CD4-positive, alpha-beta T cell treated with Interferon alpha-2 for 1 hour (primary cell): ENCODE data around the gene ITPR1.
"Not testable (repeated sequence)": the region's sequence is repeated elsewhere in the genome, so short reads cannot be mapped to it uniquely, and the experiment has no call there.

ENCODE experiments used
- DNase-seq, 2 donors: peaks; one replicate each; pipeline ENCODE4 v3.0.0-alpha.2; 2020 to 2022

Gene ITPR1

GRCh38 chr3:4749567-4750002 lies 256.4 kb downstream of the ITPR1 start:
- no peak for DNase-seq

GRCh38 chr3:4750306-4750968 lies 257.3 kb downstream of the ITPR1 start:
- peak in 1 of 2 donors; percentile 42 for DNase-seq

GRCh38 chr3:4751029-4751501 lies 257.9 kb downstream of the ITPR1 start:
- DNase-seq = peak in 1 of 2 donors; percentile 23

- DNase-seq = no peak
Measured at GRCh38 chr3:4751502-4752101, 258.5 kb downstream of the ITPR1 start.

- no peak for DNase-seq
Measured at GRCh38 chr3:4752201-4753072, 259.3 kb downstream of the ITPR1 start.

- no peak for DNase-seq
Measured at GRCh38 chr3:4753073-4753691, 260.0 kb downstream of the ITPR1 start.

GRCh38 chr3:4754180-4755086 lies 261.3 kb downstream of the ITPR1 start:
- DNase-seq = no peak

GRCh38 chr3:4755566-4755965 lies 262.4 kb downstream of the ITPR1 start:
- no peak for DNase-seq

GRCh38 chr3:4756057-4756775 lies 263.1 kb downstream of the ITPR1 start:
- no peak for DNase-seq

- DNase-seq = no peak
Measured at GRCh38 chr3:4756855-4757574, 263.9 kb downstream of the ITPR1 start.

- DNase-seq = no peak
Measured at GRCh38 chr3:4757575-4758248, 264.6 kb downstream of the ITPR1 start.

- DNase-seq = no peak
Measured at GRCh38 chr3:4758249-4758860, 265.2 kb downstream of the ITPR1 start.

GRCh38 chr3:4758957-4759656 lies 266.0 kb downstream of the ITPR1 start:
- DNase-seq = no peak

GRCh38 chr3:4759689-4760312 lies 266.7 kb downstream of the ITPR1 start:
- DNase-seq = no peak

- DNase-seq = no peak
Measured at GRCh38 chr3:4761759-4762158, 268.6 kb downstream of the ITPR1 start.

GRCh38 chr3:4762481-4763230 lies 269.5 kb downstream of the ITPR1 start:
- DNase-seq = not testable (repeated sequence)

GRCh38 chr3:4763604-4764247 lies 270.6 kb downstream of the ITPR1 start:
- DNase-seq = no peak
